HUES64 (cell line): Measurements from ENCODE around the gene ZNF385B.
"Not testable (repeated sequence)": the region's sequence is repeated elsewhere in the genome, so short reads cannot be mapped to it uniquely, and the experiment has no call there.

Experiments used
- H3K27ac ChIP-seq: 2 replicates; pipeline ENCODE4 v1.7.0; 2013; ENCODE audit warnings: low read depth, low read length, inconsistent platforms
- H3K27me3 ChIP-seq: 2 replicates; pipeline ENCODE4 v1.6.1; 2013; ENCODE audit warnings: mild to moderate bottlenecking, low read length; ENCODE audit not compliant: insufficient read depth
- H3K36me3 ChIP-seq: 2 replicates; pipeline ENCODE4 v1.6.1; 2013; ENCODE audit warnings: mild to moderate bottlenecking, low read length; ENCODE audit not compliant: insufficient read depth
- H3K4me1 ChIP-seq: 2 replicates; pipeline ENCODE4 v1.6.1; 2013; ENCODE audit warnings: mild to moderate bottlenecking, low read length, moderate library complexity; ENCODE audit not compliant: insufficient read depth
- H3K4me3 ChIP-seq: 2 replicates; pipeline ENCODE4 v1.5.1; 2013; ENCODE audit warnings: mild to moderate bottlenecking, low read length, moderate library complexity
- H3K9ac ChIP-seq: 2 replicates; pipeline ENCODE4 v1.6.1; 2013; ENCODE audit warnings: mild to moderate bottlenecking, low read depth, low read length
- H3K9me3 ChIP-seq: 2 replicates; pipeline ENCODE4 v1.6.1; 2013; ENCODE audit warnings: low read depth, low read length; ENCODE audit not compliant: insufficient read depth
- WGBS: fragments of 150-250, 120-280 bp; methylation state at CpG from one replicate; pipeline ENCODE4 v1.1.7; 2013; ENCODE audit warnings: missing lambda C conversion rate; 5-methylcytosine and 5-hydroxymethylcytosine counted together

Gene ZNF385B

DNA sequence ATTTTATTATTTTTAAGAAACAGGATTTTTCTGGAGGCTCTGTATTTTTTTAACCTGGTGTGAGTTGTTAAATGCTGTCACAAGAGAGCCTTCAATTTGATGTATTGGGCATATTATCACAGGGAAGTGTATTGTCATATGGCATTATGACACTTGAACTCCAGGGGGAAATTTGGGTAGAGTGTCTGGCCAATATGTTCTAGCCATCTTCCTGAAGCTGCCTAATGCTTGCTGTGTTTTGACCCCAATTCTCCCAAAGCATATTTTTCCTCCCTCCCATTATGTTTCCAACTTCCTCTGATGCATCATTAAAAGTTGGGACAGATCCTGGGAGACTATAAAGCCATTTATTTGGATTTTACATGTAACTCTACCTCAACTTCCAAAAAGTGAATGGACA is 382.6 kb downstream of the ZNF385B start:
- no peaks in the 10 kb centered on the region for H3K36me3 ChIP-seq

DNA sequence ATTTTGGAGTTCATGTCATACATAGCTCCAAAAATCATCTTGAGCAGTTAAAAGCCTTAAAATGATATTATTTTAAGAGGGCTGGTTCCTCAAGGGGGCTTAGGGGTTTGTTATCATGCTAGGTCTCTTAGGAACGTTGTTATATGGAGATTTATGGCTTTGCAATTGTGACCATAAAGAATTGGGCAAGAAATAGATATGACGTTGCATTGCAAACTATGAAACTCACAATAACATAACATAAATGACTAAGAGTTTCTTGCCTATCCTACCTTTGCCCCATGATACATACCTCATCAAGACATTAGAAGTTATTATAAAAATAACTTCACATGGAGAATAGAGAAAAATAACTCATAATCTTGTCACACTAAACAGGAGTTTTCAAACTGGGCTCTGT is 390.4 kb downstream of the ZNF385B start:
- 95% methylated on average over 2 of the region's 2 CpGs for WGBS
- H3K4me1 ChIP-seq = peaks cover 12% of the 10 kb centered on the region

More for the DNA sequence above, 382.6 kb downstream of the ZNF385B start:
- Histone ChIP-seq H3K9ac (no peak overlapping the region), H3K4me3 (no peak overlapping the region), H3K27ac (no peak overlapping the region), H3K27me3 (no peaks in the 10 kb centered on the region), H3K4me1 (no peaks in the 10 kb centered on the region), H3K9me3 (no peaks in the 10 kb centered on the region)

DNA sequence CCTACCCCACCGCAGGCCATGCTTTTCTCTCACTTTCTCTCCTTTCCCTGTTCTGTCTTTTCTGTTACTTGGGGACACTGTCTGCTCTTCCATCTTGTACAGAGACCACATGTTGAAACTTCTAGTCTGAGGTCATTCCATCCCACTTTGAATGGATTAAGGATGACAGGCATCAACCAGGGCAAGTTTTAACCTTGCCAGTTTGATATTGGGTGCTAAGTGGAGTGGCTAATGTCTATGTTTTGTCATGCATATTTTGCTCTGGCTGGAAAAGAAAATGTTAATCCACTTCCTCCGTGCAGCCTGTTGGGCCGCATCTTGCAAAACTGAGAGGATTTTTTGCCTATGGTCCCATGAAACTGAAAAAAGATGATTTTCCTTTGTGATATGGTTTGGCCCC is 391.3 kb downstream of the ZNF385B start:
- no peak overlapping the region for H3K4me3 ChIP-seq
- no peak overlapping the region for H3K27ac ChIP-seq
- peaks cover 12% of the 10 kb centered on the region for H3K4me1 ChIP-seq
- 58% methylated on average over 3 of the region's 3 CpGs for WGBS
- H3K36me3 ChIP-seq = no peaks in the 10 kb centered on the region
- no peaks in the 10 kb centered on the region for H3K9me3 ChIP-seq
- no peak overlapping the region for H3K9ac ChIP-seq
- no peaks in the 10 kb centered on the region for H3K27me3 ChIP-seq

More for the DNA sequence above, 390.4 kb downstream of the ZNF385B start:
- H3K4me3 ChIP-seq = no peak overlapping the region
- H3K36me3 ChIP-seq = no peaks in the 10 kb centered on the region
- H3K9me3 ChIP-seq = no peaks in the 10 kb centered on the region
- no peak overlapping the region for H3K9ac ChIP-seq
- H3K27me3 ChIP-seq = no peaks in the 10 kb centered on the region
- no peak overlapping the region for H3K27ac ChIP-seq

DNA sequence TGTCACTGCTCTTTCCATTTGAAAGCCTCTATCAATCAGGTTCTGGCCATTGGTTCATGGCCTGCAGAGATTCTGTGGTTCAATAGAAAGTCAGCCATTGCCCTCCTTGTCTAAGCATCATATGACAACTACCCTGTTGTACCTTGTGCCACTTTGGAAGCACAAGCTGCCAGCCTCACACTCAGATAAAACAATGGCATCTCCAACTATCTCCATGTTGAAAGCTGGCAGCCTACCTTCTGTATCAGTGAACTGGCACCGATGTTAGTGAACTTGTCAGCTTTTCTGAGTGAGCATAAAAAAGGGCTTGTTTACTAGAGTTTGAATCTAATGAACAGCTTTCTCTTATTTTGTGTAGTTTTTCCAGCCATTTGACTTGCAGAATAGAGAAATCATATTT is 393.5 kb downstream of the ZNF385B start:
- no peaks in the 10 kb centered on the region for H3K27me3 ChIP-seq
- H3K4me1 ChIP-seq = peaks cover 12% of the 10 kb centered on the region
- H3K9me3 ChIP-seq = no peaks in the 10 kb centered on the region
- H3K27ac ChIP-seq = no peak overlapping the region
- H3K4me3 ChIP-seq = no peak overlapping the region
- WGBS = 92% methylated on average over 1 of the region's 1 CpG
- H3K36me3 ChIP-seq = no peaks in the 10 kb centered on the region
- H3K9ac ChIP-seq = no peak overlapping the region

DNA sequence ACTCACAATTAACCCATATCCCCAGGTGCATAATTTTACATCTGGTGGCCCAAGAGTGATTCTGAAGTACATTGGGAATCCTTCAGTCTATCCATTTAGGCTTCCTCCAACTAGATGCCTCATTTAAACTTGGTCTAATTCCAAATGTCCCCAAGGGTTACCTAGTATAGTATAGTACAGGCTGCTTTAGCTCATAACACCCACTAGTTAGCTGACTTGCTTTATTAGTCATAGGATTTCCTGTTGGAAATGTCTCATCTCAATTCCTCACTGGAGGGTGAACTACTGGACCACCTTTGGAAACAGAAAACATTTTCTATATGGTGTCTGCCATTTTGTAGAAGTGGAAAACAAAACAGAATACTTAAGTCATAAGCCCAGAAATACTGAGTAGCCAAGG is 394.3 kb downstream of the ZNF385B start:
- no peak overlapping the region for H3K4me3 ChIP-seq
- no peaks in the 10 kb centered on the region for H3K9me3 ChIP-seq
- no peak overlapping the region for H3K27ac ChIP-seq
- no peak overlapping the region for H3K9ac ChIP-seq
- H3K27me3 ChIP-seq = no peaks in the 10 kb centered on the region
- peaks cover 12% of the 10 kb centered on the region for H3K4me1 ChIP-seq
- no peaks in the 10 kb centered on the region for H3K36me3 ChIP-seq

DNA sequence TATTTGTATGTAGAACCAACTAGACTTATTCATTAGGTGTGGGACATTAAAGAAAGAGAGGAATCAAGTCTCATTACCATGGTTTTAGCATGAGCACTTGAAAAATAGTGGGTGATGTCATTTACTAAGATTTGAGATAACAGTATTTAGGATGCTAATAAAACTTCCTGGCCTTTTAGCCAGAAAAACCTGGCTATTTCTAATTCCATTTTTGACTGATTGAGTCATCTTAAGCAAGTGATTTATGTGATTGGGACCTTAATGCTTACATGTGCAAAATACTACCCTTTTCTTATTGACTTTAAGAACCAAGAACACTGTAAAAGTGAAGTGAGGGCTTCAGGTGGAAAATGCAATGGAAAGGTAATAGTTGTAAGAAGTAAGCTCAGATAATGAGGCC is 400.0 kb downstream of the ZNF385B start:
- Histone ChIP-seq H3K9ac (no peak overlapping the region), H3K9me3 (peaks cover 20% of the 10 kb centered on the region), H3K4me1 (no peaks in the 10 kb centered on the region), H3K4me3 (no peak overlapping the region), H3K27ac (no peak overlapping the region), H3K27me3 (no peaks in the 10 kb centered on the region), H3K36me3 (no peaks in the 10 kb centered on the region)

DNA sequence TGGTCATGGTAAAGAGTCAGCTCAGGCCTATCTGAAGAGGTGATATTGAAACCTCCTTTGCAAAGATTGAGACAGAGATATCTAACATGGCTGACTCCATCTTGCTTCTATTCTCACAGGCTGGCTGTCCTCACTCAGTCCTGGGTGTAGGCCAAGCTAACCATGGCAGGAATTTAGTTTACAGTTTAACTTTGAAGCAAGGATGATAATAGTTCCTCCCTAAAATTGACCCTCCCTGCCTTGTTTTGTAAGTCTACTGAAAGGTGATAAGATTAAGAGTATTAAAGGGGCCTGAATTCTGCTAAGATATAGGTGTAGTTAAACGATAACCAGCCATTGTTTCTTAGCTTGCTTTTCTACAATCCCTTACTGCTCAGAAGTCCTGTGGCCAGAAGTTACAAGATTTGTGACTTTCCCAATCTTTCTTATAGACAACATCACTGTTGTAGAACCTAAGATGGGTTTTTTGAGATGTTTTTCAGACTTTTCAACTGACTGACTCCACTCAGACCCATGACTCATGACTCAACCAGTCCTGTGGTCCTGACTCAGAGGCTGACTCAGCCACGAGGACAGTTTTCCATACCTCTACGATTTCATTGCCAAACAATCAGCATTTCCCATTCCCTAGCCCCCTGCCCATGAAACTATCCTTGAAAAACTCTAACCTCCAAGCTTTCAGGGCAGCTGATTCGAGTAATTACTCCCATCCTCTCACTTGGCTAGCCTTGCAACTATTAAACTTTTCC is 401.1 kb downstream of the ZNF385B start:
- Histone ChIP-seq H3K27ac (no peak overlapping the region; the same call in 1 of the 2 replicates), H3K4me3 (no peak overlapping the region), H3K36me3 (no peaks in the 10 kb centered on the region), H3K4me1 (no peaks in the 10 kb centered on the region), H3K9me3 (peaks cover 20% of the 10 kb centered on the region), H3K27me3 (no peaks in the 10 kb centered on the region), H3K9ac (no peak overlapping the region)
- 91% methylated on average over 4 of the region's 4 CpGs for WGBS

DNA sequence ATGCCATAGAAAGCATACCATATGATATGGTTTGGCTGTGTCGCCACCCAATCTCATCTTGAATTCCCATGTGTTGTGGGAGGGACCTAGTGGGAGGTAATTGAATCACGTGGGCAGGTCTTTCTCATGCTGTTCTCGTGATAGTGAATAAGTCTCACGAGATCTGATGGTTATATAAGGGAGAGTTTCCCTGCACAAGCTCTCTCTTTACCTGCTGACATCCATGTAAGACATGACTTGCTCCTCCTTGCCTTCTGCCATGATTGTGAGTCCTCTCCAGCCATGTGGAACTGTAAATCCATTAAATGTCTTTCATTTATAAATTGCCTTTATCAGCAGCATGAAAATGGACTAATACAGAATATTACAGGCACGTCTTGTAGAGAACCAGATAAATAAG is 403.3 kb downstream of the ZNF385B start:
- not testable (repeated sequence) for H3K4me3 ChIP-seq, H3K36me3 ChIP-seq, H3K27ac ChIP-seq, H3K9ac ChIP-seq, H3K27me3 ChIP-seq, H3K4me1 ChIP-seq
- peaks cover 20% of the 10 kb centered on the region for H3K9me3 ChIP-seq
- 96% methylated on average over 5 of the region's 5 CpGs for WGBS

DNA sequence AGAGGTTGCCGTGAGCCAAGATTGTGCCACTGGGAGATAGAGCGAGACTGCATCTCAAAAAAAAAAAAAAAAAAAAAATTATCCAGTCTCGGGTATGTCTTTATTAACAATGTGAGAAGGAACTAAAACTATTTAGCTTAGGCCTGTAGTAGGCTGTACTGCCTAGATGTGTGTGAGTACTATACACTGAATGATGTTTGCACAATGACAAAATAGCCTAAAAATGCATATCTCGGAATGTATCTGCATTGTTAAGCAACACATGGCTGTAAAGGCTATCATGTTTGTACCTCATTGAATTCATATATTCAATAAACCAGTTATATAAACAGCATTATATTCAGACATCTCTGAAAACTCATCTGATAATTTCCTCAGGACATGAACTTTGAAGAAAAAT is 405.6 kb downstream of the ZNF385B start:
- WGBS = 96% methylated on average over 4 of the region's 4 CpGs

DNA sequence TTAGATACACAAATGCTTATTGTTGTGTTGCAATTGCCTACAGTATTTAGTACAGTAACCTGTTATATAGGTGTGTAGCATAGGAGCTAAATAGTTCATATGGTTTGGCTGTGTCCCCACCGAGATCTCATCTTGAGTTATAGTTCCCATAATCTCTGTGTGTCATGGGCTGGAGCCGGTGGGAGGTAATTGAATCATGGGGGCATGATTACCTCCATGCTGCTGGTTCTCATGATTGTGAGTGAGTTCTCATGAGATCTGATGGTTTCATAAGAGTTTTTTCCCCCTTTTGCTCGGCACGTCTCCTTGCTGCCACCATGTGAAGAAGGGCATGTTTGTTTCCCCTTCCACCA is 406.3 kb downstream of the ZNF385B start:
- no peak overlapping the region for H3K27ac ChIP-seq

More for the DNA sequence above, 405.6 kb downstream of the ZNF385B start:
- peaks cover 20% of the 10 kb centered on the region for H3K9me3 ChIP-seq
- no peaks in the 10 kb centered on the region for H3K27me3 ChIP-seq
- no peaks in the 10 kb centered on the region for H3K36me3 ChIP-seq
- H3K9ac ChIP-seq = no peak overlapping the region
- no peak overlapping the region for H3K27ac ChIP-seq
- no peaks in the 10 kb centered on the region for H3K4me1 ChIP-seq
- H3K4me3 ChIP-seq = no peak overlapping the region

DNA sequence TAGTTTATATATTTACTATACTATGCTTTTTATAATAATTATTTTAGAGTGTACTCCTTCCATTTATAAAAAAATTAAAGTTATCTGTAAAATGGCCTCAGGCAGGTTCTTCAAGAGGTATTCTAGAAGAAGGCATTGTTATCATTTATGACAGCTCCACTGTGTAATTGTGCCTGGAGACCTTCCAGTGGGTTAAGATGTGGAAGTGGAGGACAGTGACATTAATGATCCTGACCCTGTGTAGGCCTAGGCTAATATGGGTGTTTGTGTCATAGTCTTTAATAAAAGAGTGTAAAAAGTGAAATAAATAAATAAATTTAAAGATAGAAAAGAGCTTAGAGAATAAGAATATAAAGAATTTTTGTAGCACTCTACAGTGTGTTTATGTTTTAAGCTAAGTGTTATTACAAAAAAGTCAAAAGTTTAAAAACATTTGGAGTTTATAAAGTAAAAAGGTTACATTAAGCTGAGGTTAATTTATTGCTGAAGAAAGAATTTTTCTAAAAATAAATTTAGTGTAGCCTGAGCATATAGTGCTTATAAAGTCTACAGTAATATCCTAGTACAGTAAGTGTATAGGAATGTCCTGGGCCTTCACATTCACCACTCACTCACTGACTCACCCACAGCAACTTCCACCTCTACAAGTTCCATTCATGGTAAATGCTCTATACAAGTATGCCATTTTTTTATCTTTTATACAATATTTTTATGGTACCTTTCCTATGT is 406.8 kb downstream of the ZNF385B start:
- Histone ChIP-seq H3K9ac (no peak overlapping the region), H3K4me3 (no peak overlapping the region), H3K27me3 (no peaks in the 10 kb centered on the region), H3K36me3 (no peaks in the 10 kb centered on the region), H3K9me3 (peaks cover 18% of the 10 kb centered on the region), H3K4me1 (no peaks in the 10 kb centered on the region), H3K27ac (no peak overlapping the region)

More for the DNA sequence above, 406.3 kb downstream of the ZNF385B start:
- Histone ChIP-seq H3K36me3 (no peaks in the 10 kb centered on the region), H3K9ac (no peak overlapping the region), H3K4me1 (no peaks in the 10 kb centered on the region), H3K27me3 (no peaks in the 10 kb centered on the region), H3K4me3 (no peak overlapping the region), H3K9me3 (peaks cover 18% of the 10 kb centered on the region)
- WGBS = 77% methylated on average over 4 of the region's 4 CpGs
